Measurements from ENCODE around the gene SLC35F1. TPM values are rescaled to one million over a fixed set of nuclear protein-coding genes. Genes with fewer than 3 reads are reported as not detected.

The SLC35F1 gene
- total and polyA plus RNA-seq, 2 donors, result 0.14 TPM

DNA sequence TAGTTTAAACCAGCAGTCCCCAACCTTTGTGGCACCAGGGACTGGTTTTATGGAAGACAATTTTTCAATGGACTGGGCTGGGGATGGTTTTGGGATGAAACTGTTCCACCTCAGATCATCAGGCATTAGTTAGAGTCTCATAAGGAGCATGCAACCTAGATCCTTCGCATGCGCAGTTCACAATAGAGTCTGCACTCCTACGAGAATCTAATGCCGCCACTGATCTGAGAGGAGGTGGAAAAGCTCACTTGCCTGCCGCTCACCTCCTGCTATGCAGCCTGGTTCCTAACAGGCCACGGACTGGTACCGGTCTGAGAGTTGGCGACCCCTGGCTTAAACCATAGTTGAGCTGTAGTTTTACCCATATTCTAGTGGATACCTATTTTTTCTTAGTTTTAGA, 154.6 kb downstream of the SLC35F1 start:
- Histone ChIP-seq H3K27me3 (ENCODE audit: control insufficient read depth in 2 of 2, insufficient read depth in 1 of 2, low read length in 1 of 2) (no peaks in the 10 kb centered on the region), H3K4me3 (ENCODE audit: low read length in 2 of 2) (no peak overlapping the region), H3K27ac (ENCODE audit: low read depth in 1 of 2, low read length in 1 of 2) (no peak overlapping the region), H3K9me3 (ENCODE audit: control insufficient read depth in 2 of 2, insufficient read depth in 1 of 2, low read length in 1 of 2) (no peaks in the 10 kb centered on the region), H3K4me1 (ENCODE audit: control insufficient read depth in 2 of 2, insufficient read depth in 2 of 2, low read length in 2 of 2) (no peaks in the 10 kb centered on the region), H3K36me3 (ENCODE audit: control insufficient read depth in 2 of 2, insufficient read depth in 2 of 2, low read length in 1 of 2) (no peaks in the 10 kb centered on the region)
- no peak for DNase-seq (ENCODE audit: low read depth in 6 of 9, low spot score in 9 of 9)
- 96% methylated on average over 8 of the region's 8 CpGs for WGBS

DNA sequence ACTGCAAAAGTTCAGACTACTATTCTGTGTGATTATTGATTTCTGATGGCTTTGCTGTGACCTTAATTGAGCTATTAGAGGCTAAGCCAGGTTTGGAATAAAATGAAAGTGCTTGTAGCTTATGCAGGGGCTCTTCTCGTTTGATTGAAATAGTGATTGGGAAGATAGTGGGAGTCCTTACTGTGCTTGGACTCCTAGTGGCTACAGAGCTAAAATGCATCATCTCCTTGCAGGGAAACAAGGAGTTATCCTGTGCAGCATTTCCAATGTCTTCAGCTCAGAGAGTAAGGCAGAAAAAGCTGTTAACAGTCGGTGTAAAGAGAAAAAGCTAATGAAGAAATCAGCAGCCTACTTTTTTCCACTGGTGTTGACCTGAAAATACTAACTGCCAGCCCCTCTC, 173.5 kb downstream of the SLC35F1 start:
- H3K9me3 ChIP-seq (ENCODE audit: control insufficient read depth in 2 of 2, insufficient read depth in 1 of 2, low read length in 1 of 2), result no peaks in the 10 kb centered on the region
- DNase-seq (ENCODE audit: low read depth in 6 of 9, low spot score in 9 of 9), result no peak
- no peak overlapping the region for H3K4me3 ChIP-seq (ENCODE audit: low read length in 2 of 2)
- H3K27me3 ChIP-seq (ENCODE audit: control insufficient read depth in 2 of 2, insufficient read depth in 1 of 2, low read length in 1 of 2), result no peaks in the 10 kb centered on the region
- no peaks in the 10 kb centered on the region for H3K4me1 ChIP-seq (ENCODE audit: control insufficient read depth in 2 of 2, insufficient read depth in 2 of 2, low read length in 2 of 2)
- WGBS, result 43% methylated on average over 2 of the region's 2 CpGs
- H3K27ac ChIP-seq (ENCODE audit: low read depth in 1 of 2, low read length in 1 of 2), result no peak overlapping the region
- H3K36me3 ChIP-seq (ENCODE audit: control insufficient read depth in 2 of 2, insufficient read depth in 2 of 2, low read length in 1 of 2), result no peaks in the 10 kb centered on the region

DNA sequence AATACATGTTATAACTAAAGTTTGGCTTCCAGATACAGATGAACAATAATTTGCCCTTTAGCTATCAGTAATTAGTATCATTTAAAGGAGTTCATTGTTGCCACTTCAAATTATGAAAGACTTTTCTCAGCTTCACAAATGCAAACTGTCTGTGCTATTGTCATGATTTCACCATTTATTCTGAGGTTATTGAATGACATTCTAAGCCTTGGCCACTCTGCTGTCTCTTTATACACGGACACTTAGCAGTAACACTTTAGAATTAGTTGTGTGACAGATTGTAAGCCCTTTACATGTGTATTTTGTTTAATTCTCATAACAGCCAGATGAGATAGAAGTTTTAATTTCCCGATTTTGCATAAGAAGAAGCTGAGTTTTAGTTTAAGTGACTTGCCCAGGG, 176.6 kb downstream of the SLC35F1 start:
- no peaks in the 10 kb centered on the region for H3K9me3 ChIP-seq (ENCODE audit: control insufficient read depth in 2 of 2, insufficient read depth in 1 of 2, low read length in 1 of 2)
- H3K36me3 ChIP-seq (ENCODE audit: control insufficient read depth in 2 of 2, insufficient read depth in 2 of 2, low read length in 1 of 2), result no peaks in the 10 kb centered on the region
- no peaks in the 10 kb centered on the region for H3K27me3 ChIP-seq (ENCODE audit: control insufficient read depth in 2 of 2, insufficient read depth in 1 of 2, low read length in 1 of 2)
- 92% methylated on average over 2 of the region's 2 CpGs for WGBS
- H3K4me1 ChIP-seq (ENCODE audit: control insufficient read depth in 2 of 2, insufficient read depth in 2 of 2, low read length in 2 of 2), result no peaks in the 10 kb centered on the region
- no peak for DNase-seq (ENCODE audit: low read depth in 6 of 9, low spot score in 9 of 9)
- H3K27ac ChIP-seq (ENCODE audit: low read depth in 1 of 2, low read length in 1 of 2), result no peak overlapping the region
- H3K4me3 ChIP-seq (ENCODE audit: low read length in 2 of 2), result no peak overlapping the region

DNA sequence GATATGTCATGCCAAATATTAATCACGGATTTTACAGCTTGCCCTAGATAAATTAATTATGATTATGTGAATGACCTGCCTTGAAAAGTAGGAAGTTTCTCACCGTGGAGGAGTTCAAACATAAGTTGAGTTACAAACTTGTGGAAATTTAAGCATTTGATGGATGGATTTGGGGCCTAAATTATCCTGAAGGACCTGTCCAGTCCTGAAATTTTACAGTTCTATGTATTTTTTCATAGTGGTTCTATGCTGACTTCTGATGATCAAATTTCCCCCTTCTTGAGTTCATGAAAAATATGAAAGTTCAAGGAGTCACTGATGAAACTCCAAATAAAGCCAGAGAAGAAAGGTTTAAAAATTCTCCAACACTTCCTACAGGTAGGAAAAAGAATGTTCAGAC, 178.6 kb downstream of the SLC35F1 start:
- WGBS, result 81% methylated on average over 2 of the region's 2 CpGs
- Histone ChIP-seq H3K27ac (ENCODE audit: low read depth in 1 of 2, low read length in 1 of 2) (no peak overlapping the region), H3K36me3 (ENCODE audit: control insufficient read depth in 2 of 2, insufficient read depth in 2 of 2, low read length in 1 of 2) (no peaks in the 10 kb centered on the region), H3K4me1 (ENCODE audit: control insufficient read depth in 2 of 2, insufficient read depth in 2 of 2, low read length in 2 of 2) (no peaks in the 10 kb centered on the region), H3K27me3 (ENCODE audit: control insufficient read depth in 2 of 2, insufficient read depth in 1 of 2, low read length in 1 of 2) (no peaks in the 10 kb centered on the region), H3K9me3 (ENCODE audit: control insufficient read depth in 2 of 2, insufficient read depth in 1 of 2, low read length in 1 of 2) (no peaks in the 10 kb centered on the region), H3K4me3 (ENCODE audit: low read length in 2 of 2) (no peak overlapping the region)
- no peak for DNase-seq (ENCODE audit: low read depth in 6 of 9, low spot score in 9 of 9)

DNA sequence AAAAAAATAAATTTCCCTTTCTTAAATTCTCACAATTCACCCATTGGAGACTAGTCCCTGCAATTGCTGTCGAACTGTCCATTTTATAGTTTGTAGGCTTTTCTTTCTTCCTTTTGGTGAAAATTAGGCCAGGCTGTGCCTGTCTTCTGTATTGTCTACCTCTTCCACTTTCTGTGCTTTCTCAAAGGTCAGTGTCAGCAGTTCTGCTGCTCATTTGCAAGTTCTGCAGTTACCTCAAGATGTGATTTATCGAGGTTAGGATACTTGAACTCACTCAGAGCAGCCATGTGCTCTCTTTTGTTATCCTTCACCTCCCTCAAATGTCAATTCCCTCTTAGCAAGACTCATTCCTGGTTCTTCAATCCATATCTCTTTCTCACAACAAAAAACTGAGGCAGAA, 179.1 kb downstream of the SLC35F1 start:
- Histone ChIP-seq H3K9me3 (ENCODE audit: control insufficient read depth in 2 of 2, insufficient read depth in 1 of 2, low read length in 1 of 2) (no peaks in the 10 kb centered on the region), H3K36me3 (ENCODE audit: control insufficient read depth in 2 of 2, insufficient read depth in 2 of 2, low read length in 1 of 2) (no peaks in the 10 kb centered on the region), H3K4me3 (ENCODE audit: low read length in 2 of 2) (no peak overlapping the region), H3K4me1 (ENCODE audit: control insufficient read depth in 2 of 2, insufficient read depth in 2 of 2, low read length in 2 of 2) (no peaks in the 10 kb centered on the region), H3K27me3 (ENCODE audit: control insufficient read depth in 2 of 2, insufficient read depth in 1 of 2, low read length in 1 of 2) (no peaks in the 10 kb centered on the region), H3K27ac (ENCODE audit: low read depth in 1 of 2, low read length in 1 of 2) (no peak overlapping the region)
- DNase-seq (ENCODE audit: low read depth in 6 of 9, low spot score in 9 of 9), result no peak
- 77% methylated on average over 2 of the region's 2 CpGs for WGBS

DNA sequence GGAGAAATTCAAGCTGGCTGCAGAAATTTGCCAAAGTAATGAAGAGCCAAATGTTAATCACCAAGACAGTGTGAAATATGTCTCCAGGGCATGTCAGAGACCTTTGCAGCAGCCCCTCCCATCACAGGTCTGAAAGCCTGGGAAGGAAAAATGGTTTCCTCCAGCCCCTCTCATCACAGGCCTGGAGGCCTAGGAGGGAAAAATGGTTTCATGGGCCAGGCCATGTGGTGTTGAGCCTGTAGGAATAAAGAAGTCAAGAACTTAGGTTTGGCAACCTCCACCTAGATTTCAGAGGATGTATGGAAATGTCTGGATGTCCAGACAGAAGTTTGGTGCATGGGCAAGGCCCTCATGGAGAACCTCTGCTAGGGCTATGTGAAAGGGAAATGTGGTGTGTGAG, 185.0 kb downstream of the SLC35F1 start:
- Histone ChIP-seq H3K4me3 (ENCODE audit: low read length in 2 of 2) (no peak overlapping the region), H3K36me3 (ENCODE audit: control insufficient read depth in 2 of 2, insufficient read depth in 2 of 2, low read length in 1 of 2) (no peaks in the 10 kb centered on the region), H3K4me1 (ENCODE audit: control insufficient read depth in 2 of 2, insufficient read depth in 2 of 2, low read length in 2 of 2) (no peaks in the 10 kb centered on the region), H3K9me3 (ENCODE audit: control insufficient read depth in 2 of 2, insufficient read depth in 1 of 2, low read length in 1 of 2) (peaks cover 0 to 11% of the 10 kb centered on the region in 2 donors), H3K27ac (ENCODE audit: low read depth in 1 of 2, low read length in 1 of 2) (no peak overlapping the region), H3K27me3 (ENCODE audit: control insufficient read depth in 2 of 2, insufficient read depth in 1 of 2, low read length in 1 of 2) (no peaks in the 10 kb centered on the region)
- no peak for DNase-seq (ENCODE audit: low read depth in 6 of 9, low spot score in 9 of 9)

DNA sequence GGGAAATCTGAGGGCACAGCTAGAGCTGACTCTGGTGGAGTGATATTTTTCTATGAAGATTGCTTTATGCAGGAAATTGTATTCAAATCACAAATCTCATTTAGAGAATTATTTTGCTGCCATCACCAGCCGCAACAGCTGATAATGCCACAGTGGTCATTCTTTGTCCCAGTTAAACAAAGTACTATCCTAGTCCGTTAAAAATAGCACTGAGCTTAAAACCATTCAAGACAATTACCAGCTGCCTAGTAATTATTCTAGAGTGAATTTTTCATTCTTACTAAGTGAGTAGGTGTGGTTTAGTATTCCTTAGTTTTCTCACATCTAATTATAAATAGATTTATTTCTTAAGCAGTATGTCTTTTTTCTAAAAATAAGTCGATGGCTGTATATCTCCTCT, 190.5 kb downstream of the SLC35F1 start:
- no peaks in the 10 kb centered on the region for H3K36me3 ChIP-seq (ENCODE audit: control insufficient read depth in 2 of 2, insufficient read depth in 2 of 2, low read length in 1 of 2)
- H3K9me3 ChIP-seq (ENCODE audit: control insufficient read depth in 2 of 2, insufficient read depth in 1 of 2, low read length in 1 of 2), result peaks cover 0 to 4% of the 10 kb centered on the region in 2 donors
- no peak overlapping the region for H3K4me3 ChIP-seq (ENCODE audit: low read length in 2 of 2)
- no peak overlapping the region for H3K27ac ChIP-seq (ENCODE audit: low read depth in 1 of 2, low read length in 1 of 2)
- H3K4me1 ChIP-seq (ENCODE audit: control insufficient read depth in 2 of 2, insufficient read depth in 2 of 2, low read length in 2 of 2), result no peaks in the 10 kb centered on the region
- H3K27me3 ChIP-seq (ENCODE audit: control insufficient read depth in 2 of 2, insufficient read depth in 1 of 2, low read length in 1 of 2), result no peaks in the 10 kb centered on the region
- no peak for DNase-seq (ENCODE audit: low read depth in 6 of 9, low spot score in 9 of 9)
- WGBS, result 98% methylated on average over 3 of the region's 3 CpGs

DNA sequence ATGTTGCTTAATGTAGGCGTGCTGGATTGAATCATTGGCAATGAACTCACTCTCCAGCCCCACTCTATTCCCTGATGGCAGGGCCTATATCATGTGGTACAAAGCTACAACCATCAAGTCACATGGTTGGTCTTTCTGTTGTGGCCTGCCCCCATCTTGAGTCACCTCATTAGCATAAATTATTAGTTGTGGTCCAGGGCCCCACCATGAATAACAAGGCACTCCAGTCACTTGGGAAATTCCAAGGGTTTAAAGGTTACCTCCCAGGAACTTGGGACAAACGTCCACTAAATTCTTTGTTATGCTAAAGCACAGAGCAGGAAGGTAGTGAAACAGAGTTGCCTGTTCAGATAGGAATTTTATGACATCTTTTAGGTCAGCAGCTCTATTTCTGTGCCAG, 193.7 kb downstream of the SLC35F1 start:
- Histone ChIP-seq H3K4me3 (ENCODE audit: low read length in 2 of 2) (no peak overlapping the region), H3K9me3 (ENCODE audit: control insufficient read depth in 2 of 2, insufficient read depth in 1 of 2, low read length in 1 of 2) (no peaks in the 10 kb centered on the region), H3K27ac (ENCODE audit: low read depth in 1 of 2, low read length in 1 of 2) (no peak overlapping the region), H3K36me3 (ENCODE audit: control insufficient read depth in 2 of 2, insufficient read depth in 2 of 2, low read length in 1 of 2) (no peaks in the 10 kb centered on the region), H3K4me1 (ENCODE audit: control insufficient read depth in 2 of 2, insufficient read depth in 2 of 2, low read length in 2 of 2) (no peaks in the 10 kb centered on the region), H3K27me3 (ENCODE audit: control insufficient read depth in 2 of 2, insufficient read depth in 1 of 2, low read length in 1 of 2) (no peaks in the 10 kb centered on the region)
- WGBS, result 59% methylated on average over 2 of the region's 2 CpGs
- DNase-seq (ENCODE audit: low read depth in 6 of 9, low spot score in 9 of 9), result no peak

DNA sequence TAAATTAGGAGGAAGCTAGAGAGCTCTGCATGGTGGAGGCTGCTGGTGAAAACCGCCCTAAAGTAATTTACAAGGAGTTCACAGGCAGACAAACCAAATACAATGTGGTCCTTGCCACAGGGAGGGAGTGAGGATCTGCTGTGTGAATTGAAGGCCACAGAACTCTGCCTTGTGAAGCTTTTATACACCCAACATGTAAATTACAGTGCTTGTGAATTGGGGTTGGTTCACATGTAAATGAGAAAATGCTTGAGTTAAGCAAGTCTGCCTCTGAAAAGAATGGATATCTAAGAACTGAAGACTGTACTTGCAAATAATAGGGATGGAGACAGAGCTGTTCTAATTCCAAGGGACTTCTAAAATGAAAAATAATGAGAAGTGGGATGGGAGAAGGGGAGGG, 194.2 kb downstream of the SLC35F1 start:
- Histone ChIP-seq H3K4me3 (ENCODE audit: low read length in 2 of 2) (no peak overlapping the region), H3K27ac (ENCODE audit: low read depth in 1 of 2, low read length in 1 of 2) (no peak overlapping the region), H3K9me3 (ENCODE audit: control insufficient read depth in 2 of 2, insufficient read depth in 1 of 2, low read length in 1 of 2) (no peaks in the 10 kb centered on the region), H3K27me3 (ENCODE audit: control insufficient read depth in 2 of 2, insufficient read depth in 1 of 2, low read length in 1 of 2) (no peaks in the 10 kb centered on the region), H3K36me3 (ENCODE audit: control insufficient read depth in 2 of 2, insufficient read depth in 2 of 2, low read length in 1 of 2) (no peaks in the 10 kb centered on the region), H3K4me1 (ENCODE audit: control insufficient read depth in 2 of 2, insufficient read depth in 2 of 2, low read length in 2 of 2) (no peaks in the 10 kb centered on the region)
- DNase-seq (ENCODE audit: low read depth in 6 of 9, low spot score in 9 of 9), result no peak
- 70% methylated on average over 1 of the region's 1 CpG for WGBS

DNA sequence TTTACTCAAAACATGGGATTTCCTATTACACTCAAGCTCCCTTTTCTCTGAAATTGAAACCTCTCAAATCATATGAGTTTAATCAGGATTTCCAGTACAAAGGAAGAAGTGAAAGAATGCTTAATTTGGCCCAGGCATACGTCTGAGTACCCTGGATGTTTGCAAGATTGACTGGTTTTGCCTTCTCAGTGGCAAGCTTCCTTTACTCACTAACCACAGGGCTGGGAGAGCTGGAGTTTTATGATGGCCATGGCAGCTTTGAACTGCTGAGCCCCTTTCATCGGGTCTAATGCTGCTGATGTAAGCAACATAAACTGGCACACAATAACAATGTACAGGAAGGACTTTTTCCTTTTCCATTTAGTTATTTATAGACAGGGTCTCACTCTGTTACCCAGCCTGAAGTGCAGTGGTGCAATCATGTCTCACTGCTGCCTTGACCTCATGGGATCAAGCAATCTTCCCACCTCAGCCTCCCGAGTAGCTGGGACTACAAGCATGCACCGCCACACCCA, 194.8 kb downstream of the SLC35F1 start:
- no peaks in the 10 kb centered on the region for H3K4me1 ChIP-seq (ENCODE audit: control insufficient read depth in 2 of 2, insufficient read depth in 2 of 2, low read length in 2 of 2)
- H3K9me3 ChIP-seq (ENCODE audit: control insufficient read depth in 2 of 2, insufficient read depth in 1 of 2, low read length in 1 of 2), result no peaks in the 10 kb centered on the region
- H3K36me3 ChIP-seq (ENCODE audit: control insufficient read depth in 2 of 2, insufficient read depth in 2 of 2, low read length in 1 of 2), result no peaks in the 10 kb centered on the region
- WGBS, result 37% methylated on average over 4 of the region's 4 CpGs
- no peak for DNase-seq (ENCODE audit: low read depth in 6 of 9, low spot score in 9 of 9)
- H3K27ac ChIP-seq (ENCODE audit: low read depth in 1 of 2, low read length in 1 of 2), result no peak overlapping the region
- H3K4me3 ChIP-seq (ENCODE audit: low read length in 2 of 2), result no peak overlapping the region
- no peaks in the 10 kb centered on the region for H3K27me3 ChIP-seq (ENCODE audit: control insufficient read depth in 2 of 2, insufficient read depth in 1 of 2, low read length in 1 of 2)

All from thymus (tissue), 11 donors.